Retina (tissue), 1 donor: ENCODE results near the gene ITGAL.
A peak's percentile ranks its signal among the peaks of the same experiment; 100 is the strongest.
"Not testable (repeated sequence)": the region's sequence is repeated elsewhere in the genome, so short reads cannot be mapped to it uniquely, and the experiment has no call there.

Experiments used
- DNase-seq: peaks from one replicate; pipeline ENCODE4 v3.0.0-alpha.2; 2016

ITGAL gene

DNA sequence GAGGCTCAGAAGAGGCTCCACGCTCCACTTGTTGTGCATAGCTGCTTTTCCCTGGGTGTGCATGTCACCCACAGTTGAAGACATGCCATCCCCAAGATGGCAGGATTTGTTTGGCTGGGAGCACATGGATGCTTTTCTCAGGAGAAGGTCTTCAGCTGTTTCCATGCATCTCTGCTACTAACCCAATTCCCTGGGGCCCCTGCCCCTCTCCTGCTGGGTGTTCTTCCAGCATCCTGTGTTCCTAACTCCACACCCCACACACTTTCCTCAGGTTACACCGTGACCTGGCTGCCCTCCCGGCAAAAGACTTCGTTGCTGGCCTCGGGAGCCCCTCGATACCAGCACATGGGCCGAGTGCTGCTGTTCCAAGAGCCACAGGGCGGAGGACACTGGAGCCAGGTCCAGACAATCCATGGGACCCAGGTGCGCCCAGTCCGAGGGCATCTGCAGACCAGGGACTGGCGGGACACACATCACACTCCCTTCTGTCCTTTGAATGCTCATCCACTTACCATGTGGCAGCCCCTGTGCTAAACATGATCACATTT is 21.5 kb downstream of the ITGAL start:
- DNase-seq, result no peak

DNA sequence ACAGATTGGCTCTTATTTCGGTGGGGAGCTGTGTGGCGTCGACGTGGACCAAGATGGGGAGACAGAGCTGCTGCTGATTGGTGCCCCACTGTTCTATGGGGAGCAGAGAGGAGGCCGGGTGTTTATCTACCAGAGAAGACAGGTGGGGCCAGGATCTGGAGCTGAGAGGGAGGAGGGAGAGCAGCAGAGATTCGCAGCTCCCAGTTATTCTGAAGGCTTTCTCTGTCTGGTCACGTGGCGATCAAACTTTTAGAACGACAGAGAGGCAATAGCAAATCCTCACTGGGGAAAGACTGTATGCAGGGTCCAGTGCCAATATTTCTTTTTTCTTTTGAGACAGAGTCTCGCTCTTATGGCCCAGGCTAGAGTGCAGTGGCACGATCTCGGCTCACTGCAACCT is 22.2 kb downstream of the ITGAL start:
- no peak for DNase-seq

DNA sequence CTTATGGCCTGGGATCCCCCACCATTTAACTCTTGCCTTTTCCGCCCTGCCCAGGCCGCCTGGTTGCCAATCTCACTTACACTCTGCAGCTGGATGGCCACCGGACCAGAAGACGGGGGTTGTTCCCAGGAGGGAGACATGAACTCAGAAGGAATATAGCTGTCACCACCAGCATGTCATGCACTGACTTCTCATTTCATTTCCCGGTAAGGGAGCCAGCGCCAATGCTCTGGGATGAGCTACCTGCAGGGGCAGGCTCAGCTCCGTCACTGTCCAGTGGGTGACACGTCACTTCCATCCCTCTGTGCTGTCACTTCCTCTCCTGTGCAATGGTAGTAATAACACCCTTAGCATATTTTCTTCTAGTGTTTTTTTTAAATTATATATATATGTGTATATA is 26.7 kb downstream of the ITGAL start:
- peak; percentile 51 for DNase-seq

GRCh38 chr16:30503403-30504296 is 31.1 kb downstream of the ITGAL start:
- no peak for DNase-seq

- DNase-seq, result no peak
Observed at GRCh38 chr16:30509081-30509765, 36.7 kb downstream of the ITGAL start.

- no peak for DNase-seq
Observed at GRCh38 chr16:30510376-30510938, 37.9 kb downstream of the ITGAL start.

GRCh38 chr16:30511509-30511908 is 39.0 kb downstream of the ITGAL start:
- DNase-seq, result no peak

GRCh38 chr16:30515275-30515674 is 42.7 kb downstream of the ITGAL start:
- no peak for DNase-seq

GRCh38 chr16:30518552-30518951 is 46.0 kb downstream of the ITGAL start:
- DNase-seq, result no peak

- DNase-seq, result no peak
Observed at GRCh38 chr16:30519120-30520049, 46.8 kb downstream of the ITGAL start.

- DNase-seq, result no peak
Observed at GRCh38 chr16:30521476-30521872, 48.9 kb downstream of the ITGAL start.

DNA sequence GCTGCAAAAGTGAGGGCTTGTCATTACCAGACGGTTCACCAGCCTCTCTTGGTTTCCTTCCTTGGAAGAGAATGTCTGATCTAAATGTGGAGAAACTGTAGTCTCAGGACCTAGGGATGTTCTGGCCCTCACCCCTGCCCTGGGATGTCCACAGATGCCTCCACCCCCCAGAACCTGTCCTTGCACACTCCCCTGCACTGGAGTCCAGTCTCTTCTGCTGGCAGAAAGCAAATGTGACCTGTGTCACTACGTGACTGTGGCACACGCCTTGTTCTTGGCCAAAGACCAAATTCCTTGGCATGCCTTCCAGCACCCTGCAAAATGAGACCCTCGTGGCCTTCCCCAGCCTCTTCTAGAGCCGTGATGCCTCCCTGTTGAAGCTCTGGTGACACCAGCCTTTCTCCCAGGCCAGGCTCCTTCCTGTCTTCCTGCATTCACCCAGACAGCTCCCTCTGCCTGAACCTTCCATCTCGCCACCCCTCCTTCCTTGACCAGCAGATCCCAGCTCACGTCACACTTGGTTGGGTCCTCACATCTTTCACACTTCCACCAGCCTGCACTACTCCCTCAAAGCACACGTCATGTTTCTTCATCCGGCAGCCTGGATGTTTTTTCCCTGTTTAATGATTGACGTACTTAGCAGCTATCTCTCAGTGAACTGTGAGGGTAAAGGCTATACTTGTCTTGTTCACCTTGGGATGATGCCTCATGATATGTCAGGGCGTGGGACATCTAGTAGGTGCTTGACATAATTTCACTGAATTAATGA is 49.5 kb downstream of the ITGAL start:
- no peak for DNase-seq

DNA sequence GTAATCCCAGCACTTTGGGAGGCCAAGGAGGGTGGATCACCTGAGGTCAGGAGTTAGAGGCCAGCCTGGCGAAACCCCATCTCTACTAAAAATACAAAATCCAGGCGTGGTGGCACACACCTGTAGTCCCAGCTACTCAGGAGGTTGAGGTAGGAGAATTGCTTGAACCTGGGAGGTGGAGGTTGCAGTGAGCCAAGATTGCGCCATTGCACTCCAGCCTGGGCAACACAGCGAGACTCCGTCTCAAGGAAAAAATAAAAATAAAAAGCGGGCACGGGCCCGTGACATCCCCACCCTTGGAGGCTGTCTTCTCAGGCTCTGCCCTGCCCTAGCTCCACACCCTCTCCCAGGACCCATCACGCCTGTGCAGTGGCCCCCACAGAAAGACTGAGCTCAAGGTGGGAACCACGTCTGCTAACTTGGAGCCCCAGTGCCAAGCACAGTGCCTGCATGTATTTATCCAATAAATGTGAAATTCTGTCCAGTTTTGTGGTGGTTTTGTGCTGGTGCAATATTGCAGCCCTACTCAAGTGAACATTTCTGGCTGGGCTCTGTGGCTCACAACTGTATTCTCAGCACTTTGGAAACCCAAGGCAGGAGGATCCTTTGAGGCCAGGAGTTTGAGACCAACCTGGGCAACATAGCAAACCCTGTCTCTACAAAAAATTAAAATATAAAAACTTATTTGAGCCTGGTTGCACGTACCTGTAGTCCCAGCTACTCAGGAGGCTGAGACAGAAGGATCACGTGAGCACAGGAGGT is 50.3 kb downstream of the ITGAL start:
- DNase-seq, result not testable (repeated sequence)

GRCh38 chr16:30523768-30524574 is 51.4 kb downstream of the ITGAL start:
- no peak for DNase-seq

DNA sequence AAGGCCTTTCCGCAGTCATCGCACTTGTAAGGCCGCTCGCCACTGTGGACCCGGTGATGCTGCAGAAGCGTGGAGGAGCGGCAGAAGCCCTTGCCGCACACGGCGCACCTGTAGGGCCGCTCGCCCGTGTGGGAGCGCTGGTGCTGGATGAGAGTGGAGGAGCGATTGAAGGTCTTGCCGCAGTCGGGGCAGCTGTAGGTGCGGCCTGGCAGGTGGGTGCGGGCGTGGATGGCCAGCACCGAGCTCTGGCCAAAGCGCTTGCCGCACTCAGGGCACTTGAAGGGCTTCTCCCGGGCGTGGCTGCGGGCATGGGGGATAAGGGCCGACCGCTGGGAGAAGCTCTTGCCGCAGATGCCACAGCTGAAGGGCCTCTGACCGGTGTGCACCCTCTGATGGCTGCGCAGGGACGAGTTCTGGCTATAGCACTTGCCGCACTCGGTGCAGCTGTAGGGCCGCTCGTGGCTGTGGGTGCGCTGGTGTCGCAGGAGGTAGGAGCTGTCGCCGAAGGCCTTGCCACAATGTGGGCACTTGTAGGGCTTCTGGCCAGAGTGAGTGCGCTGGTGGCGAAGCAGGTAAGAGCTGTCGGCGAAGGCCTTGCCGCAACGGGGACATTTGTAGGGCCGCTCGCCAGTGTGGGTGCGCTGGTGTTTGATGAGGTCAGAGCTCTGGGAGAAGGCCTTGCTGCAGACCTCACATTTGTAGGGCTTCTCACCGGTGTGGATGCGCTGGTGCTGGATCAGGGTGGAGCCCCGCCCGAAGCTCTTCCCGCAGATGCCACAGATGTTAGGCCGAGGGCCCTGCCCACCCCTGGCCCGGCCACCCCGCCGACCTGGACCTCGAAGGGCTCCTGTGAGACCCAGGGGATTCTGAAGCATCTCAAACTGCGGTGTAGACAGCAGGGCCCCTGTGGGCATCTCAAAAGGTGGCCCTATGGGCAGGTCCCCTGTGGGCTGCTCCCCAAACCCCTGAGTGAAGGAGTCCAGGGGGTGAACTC is 52.3 kb downstream of the ITGAL start:
- no peak for DNase-seq

DNA sequence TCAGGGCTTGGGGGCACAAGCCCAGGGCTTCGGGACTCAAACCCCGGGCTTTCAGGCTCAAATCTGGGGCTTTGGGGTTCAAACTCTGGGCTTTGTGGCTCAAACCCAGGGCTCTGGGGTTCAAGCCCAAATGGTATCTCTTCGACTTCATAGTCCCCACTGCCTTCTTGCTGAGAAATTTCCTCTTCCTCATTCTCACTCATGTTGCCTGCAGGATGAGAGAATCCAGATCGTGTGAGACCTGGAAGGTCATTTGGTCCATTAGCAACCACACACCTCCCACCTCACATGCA is 53.2 kb downstream of the ITGAL start:
- no peak for DNase-seq

DNA sequence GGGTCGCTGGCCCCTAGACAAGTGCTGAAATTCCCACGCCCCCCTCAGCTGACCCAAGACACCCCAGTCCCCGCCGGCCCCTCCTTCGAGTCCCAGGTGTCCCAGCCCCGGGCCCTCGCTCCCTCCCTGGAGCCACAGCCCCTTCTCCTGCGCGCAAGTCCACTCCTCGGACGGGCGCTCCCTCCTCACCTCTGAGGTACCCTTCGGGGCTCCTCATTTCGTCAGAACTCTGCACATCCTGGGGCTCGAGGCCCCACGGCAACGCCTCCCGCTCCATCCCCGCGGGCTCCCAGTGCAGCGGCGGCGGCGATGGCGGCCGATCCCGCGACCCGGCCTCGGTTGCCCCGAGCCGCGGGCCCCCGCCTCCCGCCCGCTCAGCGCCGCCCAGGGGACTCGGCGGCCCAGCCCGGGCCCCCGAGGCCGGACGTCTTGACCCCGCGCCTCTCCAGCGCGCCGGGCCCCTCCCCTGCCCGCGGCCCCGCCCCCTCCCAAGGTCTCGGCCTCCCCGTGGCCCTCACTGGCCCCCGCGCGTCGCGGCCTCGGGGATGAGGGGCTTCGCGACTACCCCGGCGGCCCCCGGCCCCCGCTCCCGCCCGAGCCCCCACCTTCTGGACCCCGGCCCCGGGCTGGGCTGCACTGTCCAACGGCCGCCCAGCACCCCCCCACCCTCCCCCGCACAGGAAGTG is 53.7 kb downstream of the ITGAL start, which contains the start of gene ZNF768:
TSS of gene ZNF768 (minus strand) at position 430 of the 686 bp plus-strand sequence. CDS start at position 277, 153 bp downstream.
- DNase-seq, result peak; percentile 55
